Ectodermal cell (in vitro differentiated cells): ENCODE data around the gene LBHD2.
A peak's percentile ranks its signal among the peaks of the same experiment; 100 is the strongest.

ENCODE experiments used
- H3K27ac ChIP-seq: 2 replicates; pipeline ENCODE4 v1.7.0; 2013; ENCODE audit warnings: mild to moderate bottlenecking, low read depth, low read length; ENCODE audit not compliant: insufficient read depth, poor library complexity, severe bottlenecking
- H3K27me3 ChIP-seq: 2 replicates; pipeline ENCODE4 v1.7.0; 2013; ENCODE audit warnings: mild to moderate bottlenecking, low read length; ENCODE audit not compliant: insufficient read depth, control insufficient read depth, poor library complexity, severe bottlenecking
- H3K36me3 ChIP-seq: one replicate; pipeline ENCODE4 v1.7.0; 2013; ENCODE audit warnings: low read length; ENCODE audit not compliant: control insufficient read depth, insufficient read depth
- H3K4me1 ChIP-seq: one replicate; pipeline ENCODE4 v1.7.0; 2013; ENCODE audit warnings: low read length; ENCODE audit not compliant: control insufficient read depth, insufficient read depth
- H3K4me3 ChIP-seq: 2 replicates; pipeline ENCODE4 v1.7.0; 2013; ENCODE audit warnings: low read depth, low read length, control low read depth; ENCODE audit not compliant: insufficient read depth
- H3K9me3 ChIP-seq: 2 replicates; pipeline ENCODE4 v1.7.0; 2013; ENCODE audit warnings: mild to moderate bottlenecking, low read length, moderate library complexity; ENCODE audit not compliant: control insufficient read depth
- WGBS, 2 experiments: methylation state at CpG; one replicate each; pipeline ENCODE4 v1.1.7; 2013; ENCODE audit warnings: missing lambda C conversion rate in 2 of 2; 5-methylcytosine and 5-hydroxymethylcytosine counted together

Gene LBHD2

GRCh38 chr14:103104389-103104653 is 20.3 kb downstream of the LBHD2 start:
- H3K27me3 ChIP-seq: peaks cover 45% of the 10 kb centered on the region
- H3K36me3 ChIP-seq: no peaks in the 10 kb centered on the region
- WGBS, 2 experiments: 9 to 15% methylated on average over 20 of the region's 20 CpGs
- H3K9me3 ChIP-seq: no peaks in the 10 kb centered on the region
- no peak overlapping the region for H3K27ac ChIP-seq
- peaks cover 24% of the 10 kb centered on the region for H3K4me1 ChIP-seq
- peak overlapping the region; percentile 16 for H3K4me3 ChIP-seq

GRCh38 chr14:103104654-103105452 is 20.8 kb downstream of the LBHD2 start:
- Histone ChIP-seq H3K4me3 (peak overlapping the region; percentile 16), H3K36me3 (no peaks in the 10 kb centered on the region), H3K9me3 (no peaks in the 10 kb centered on the region), H3K4me1 (peaks cover 21% of the 10 kb centered on the region), H3K27ac (no peak overlapping the region), H3K27me3 (peaks cover 48% of the 10 kb centered on the region)
- WGBS, 2 experiments: 5 to 7% methylated on average over 59 of the region's 59 CpGs

DNA sequence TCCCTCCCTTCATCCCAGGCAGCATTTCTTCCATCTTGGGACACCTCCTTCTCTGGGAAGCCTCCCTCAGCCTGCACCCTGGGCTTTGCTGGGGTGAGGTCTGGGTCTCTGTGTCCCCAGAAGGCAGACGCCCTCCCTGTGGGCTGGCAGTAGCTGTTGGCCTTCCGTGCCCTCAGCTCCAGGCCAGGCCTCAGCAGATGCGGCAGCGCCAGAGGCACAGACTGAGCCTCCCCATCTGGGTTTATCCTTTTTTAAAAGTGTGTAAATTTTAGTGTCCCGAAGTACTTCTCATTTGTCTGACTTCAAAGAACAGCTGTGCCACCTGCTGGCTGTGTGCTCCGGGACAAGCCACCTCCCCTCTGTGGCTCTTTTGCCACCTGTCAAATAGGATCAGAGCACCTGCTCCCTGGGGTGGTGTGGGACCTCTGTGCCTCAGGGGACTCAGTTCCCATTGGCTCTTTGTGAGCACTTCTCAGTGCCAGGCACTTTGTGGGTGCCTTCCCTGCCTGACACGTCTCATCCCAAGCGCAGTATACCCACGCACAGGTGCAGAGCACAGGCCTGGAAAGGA is 21.7 kb downstream of the LBHD2 start:
- Histone ChIP-seq H3K4me1 (peaks cover 23% of the 10 kb centered on the region), H3K4me3 (no peak overlapping the region), H3K9me3 (no peaks in the 10 kb centered on the region), H3K27ac (no peak overlapping the region), H3K27me3 (peaks cover 56% of the 10 kb centered on the region), H3K36me3 (no peaks in the 10 kb centered on the region)
- WGBS, 2 experiments: 81 to 82% methylated on average over 9 of the region's 9 CpGs

DNA sequence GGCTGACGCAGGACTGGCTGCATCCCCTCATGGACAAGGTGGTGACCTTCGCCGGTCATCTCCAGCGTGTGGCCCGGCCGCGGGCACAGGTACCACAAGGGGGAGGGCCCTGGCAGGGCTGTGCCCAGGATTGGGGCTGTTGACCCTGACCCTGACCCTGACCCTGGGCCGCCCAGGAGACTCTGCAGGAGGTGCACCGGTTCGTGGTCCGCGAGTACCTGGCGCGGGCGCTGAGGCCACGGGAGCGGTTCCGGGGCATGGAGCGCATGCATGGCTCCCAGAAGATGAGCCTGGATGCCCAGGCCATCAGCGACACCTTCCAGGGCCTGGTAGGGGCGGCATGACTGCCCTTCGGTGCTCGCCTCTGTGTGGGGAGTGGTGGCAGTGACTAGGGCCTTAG is 23.4 kb downstream of the LBHD2 start:
- peaks cover 52% of the 10 kb centered on the region for H3K27me3 ChIP-seq
- no peak overlapping the region for H3K4me3 ChIP-seq
- no peaks in the 10 kb centered on the region for H3K36me3 ChIP-seq
- peaks cover 41% of the 10 kb centered on the region for H3K4me1 ChIP-seq
- no peaks in the 10 kb centered on the region for H3K9me3 ChIP-seq
- H3K27ac ChIP-seq: no peak overlapping the region
- WGBS, 2 experiments: 95% methylated on average over 23 of the region's 23 CpGs

GRCh38 chr14:103107941-103108748 is 24.1 kb downstream of the LBHD2 start:
- Histone ChIP-seq H3K27ac (no peak overlapping the region), H3K4me1 (peaks cover 43% of the 10 kb centered on the region), H3K9me3 (no peaks in the 10 kb centered on the region), H3K4me3 (no peak overlapping the region), H3K36me3 (no peaks in the 10 kb centered on the region), H3K27me3 (peaks cover 45% of the 10 kb centered on the region)
- 61 to 62% methylated on average over 28 of the region's 28 CpGs for WGBS, 2 experiments

DNA sequence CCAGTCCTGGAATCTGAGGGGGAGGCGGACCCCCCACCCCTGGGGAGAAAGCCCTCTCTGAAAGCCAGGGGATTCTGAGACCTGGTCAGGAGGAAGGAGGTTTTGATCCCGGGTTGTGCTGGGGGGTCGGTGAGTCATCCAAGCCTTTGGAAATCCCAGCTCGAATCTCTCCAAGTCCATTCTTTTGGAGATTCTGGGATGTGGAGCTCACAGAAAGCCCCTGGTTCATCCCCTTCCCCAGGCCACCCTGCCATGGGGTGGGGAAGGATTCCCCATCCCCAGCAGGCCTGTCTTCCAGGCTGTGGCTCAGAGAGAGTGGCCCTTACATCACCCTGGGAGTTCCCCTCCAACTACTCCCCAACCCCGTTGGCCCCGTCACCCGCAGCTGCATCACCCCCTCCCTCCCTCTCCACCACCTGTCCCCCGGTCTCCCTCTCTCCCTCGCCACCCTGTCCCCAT is 24.8 kb downstream of the LBHD2 start:
- peaks cover 39% of the 10 kb centered on the region for H3K27me3 ChIP-seq
- H3K9me3 ChIP-seq: no peaks in the 10 kb centered on the region
- no peaks in the 10 kb centered on the region for H3K36me3 ChIP-seq
- 32 to 40% methylated on average over 7 to 8 of the region's 9 CpGs for WGBS, 2 experiments
- H3K4me1 ChIP-seq: peaks cover 38% of the 10 kb centered on the region
- no peak overlapping the region for H3K4me3 ChIP-seq
- no peak overlapping the region for H3K27ac ChIP-seq

GRCh38 chr14:103109535-103110441 is 25.8 kb downstream of the LBHD2 start:
- Histone ChIP-seq H3K27me3 (peaks cover 28% of the 10 kb centered on the region), H3K36me3 (no peaks in the 10 kb centered on the region), H3K27ac (no peak overlapping the region), H3K4me1 (peaks cover 33% of the 10 kb centered on the region), H3K4me3 (no peak overlapping the region), H3K9me3 (no peaks in the 10 kb centered on the region)
- 11 to 14% methylated on average over 32 of the region's 32 CpGs for WGBS, 2 experiments

GRCh38 chr14:103110681-103111231 is 26.7 kb downstream of the LBHD2 start:
- Histone ChIP-seq H3K4me1 (peaks cover 32% of the 10 kb centered on the region), H3K27ac (no peak overlapping the region), H3K4me3 (no peak overlapping the region), H3K36me3 (no peaks in the 10 kb centered on the region), H3K9me3 (no peaks in the 10 kb centered on the region), H3K27me3 (peaks cover 20% of the 10 kb centered on the region)
- WGBS, 2 experiments: 24 to 30% methylated on average over 14 of the region's 14 CpGs

DNA sequence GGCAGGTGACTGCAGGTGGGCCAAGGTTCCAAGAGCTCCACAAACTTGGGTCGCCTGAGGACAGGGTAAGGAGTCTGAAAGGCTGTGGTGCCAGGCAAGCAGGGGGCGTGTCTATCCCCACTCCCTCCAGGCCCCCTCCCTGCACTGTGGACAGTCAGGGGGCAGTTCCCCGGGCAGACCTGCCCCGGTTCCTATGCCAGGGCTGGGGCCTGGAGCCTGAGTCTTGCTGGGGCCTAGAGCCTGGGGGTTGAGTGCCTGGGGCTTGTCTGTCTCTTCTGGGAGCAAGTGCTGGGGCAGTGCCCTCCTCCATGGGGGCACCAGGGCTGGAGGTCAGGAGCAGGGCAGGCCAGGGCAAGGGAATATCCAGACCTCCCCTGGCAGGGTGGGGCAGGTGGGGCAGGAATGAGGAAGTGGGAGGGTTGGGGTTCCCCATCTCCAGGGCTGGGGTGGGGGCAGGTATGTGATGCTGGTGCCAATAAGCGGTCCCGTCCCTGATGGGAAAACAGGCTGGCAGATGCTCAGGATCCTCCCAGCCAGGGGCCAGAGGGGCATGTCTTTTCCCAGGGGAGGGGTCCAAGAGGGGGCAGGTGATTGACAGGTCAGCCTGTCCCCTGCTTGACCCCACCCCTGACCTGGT is 27.3 kb downstream of the LBHD2 start:
- Histone ChIP-seq H3K27ac (no peak overlapping the region), H3K9me3 (no peaks in the 10 kb centered on the region), H3K4me1 (peaks cover 32% of the 10 kb centered on the region), H3K4me3 (no peak overlapping the region), H3K27me3 (peaks cover 18% of the 10 kb centered on the region), H3K36me3 (no peaks in the 10 kb centered on the region)
- 71% methylated on average over 6 of the region's 6 CpGs for WGBS, 2 experiments
